Karpas-422 (cell line): ENCODE results near the gene KIF3A. TPM values are rescaled to one million over a fixed set of nuclear protein-coding genes. Genes with fewer than 3 reads are reported as not detected.

Experiments
- DNase-seq: peaks from one replicate; pipeline ENCODE4 v3.0.0-alpha.2; 2015
- H2AFZ ChIP-seq: fragments of 200-600 bp; sonication (generic); 2 replicates; pipeline ENCODE4 v1.6.1; 2014; ENCODE audit warnings: antibody characterized with exemption, low read length, mixed read lengths
- H3K27ac ChIP-seq: fragments of 200-600 bp; sonication (generic); 2 replicates; pipeline ENCODE4 v1.5.1; 2014; ENCODE audit warnings: mild to moderate bottlenecking, low read length, moderate library complexity
- H3K27me3 ChIP-seq: fragments of 200-600 bp; sonication (generic); 2 replicates; pipeline ENCODE4 v1.6.1; 2014; ENCODE audit warnings: low read length, mixed read lengths
- H3K36me3 ChIP-seq: fragments of 200-600 bp; sonication (generic); 2 replicates; pipeline ENCODE4 v1.6.1; 2014; ENCODE audit warnings: low read length, mixed read lengths; ENCODE audit not compliant: insufficient read depth
- H3K4me1 ChIP-seq: fragments of 200-600 bp; sonication (generic); 2 replicates; pipeline ENCODE4 v1.6.1; 2014; ENCODE audit warnings: mild to moderate bottlenecking, low read length, mixed read lengths
- H3K4me2 ChIP-seq: fragments of 200-600 bp; sonication (generic); 2 replicates; pipeline ENCODE4 v1.6.1; 2014; ENCODE audit warnings: low read length, low read depth, mild to moderate bottlenecking; ENCODE audit not compliant: poor library complexity, severe bottlenecking
- H3K4me3 ChIP-seq: fragments of 200-600 bp; sonication (generic); 2 replicates; pipeline ENCODE4 v1.5.1; 2014; ENCODE audit warnings: mild to moderate bottlenecking, antibody characterized with exemption, low read length, mixed read lengths
- H3K79me2 ChIP-seq: fragments of 200-600 bp; sonication (generic); 2 replicates; pipeline ENCODE4 v1.6.1; 2014; ENCODE audit warnings: mild to moderate bottlenecking, low read length, mixed read lengths
- H3K9ac ChIP-seq: fragments of 200-600 bp; sonication (generic); 2 replicates; pipeline ENCODE4 v1.6.0; 2014; ENCODE audit warnings: low read length
- H3K9me2 ChIP-seq: fragments of 200-600 bp; sonication (generic), shearing (Covaris generic); replicated peaks from 2 replicates; pipeline ENCODE4 v1.6.0; 2014; ENCODE audit warnings: mild to moderate bottlenecking, low read length, moderate library complexity; ENCODE audit not compliant: insufficient read depth
- H3K9me3 ChIP-seq: fragments of 300-700, 200-600 bp; sonication (generic); 2 replicates; pipeline ENCODE4 v1.6.1; 2014; ENCODE audit warnings: low read length, mixed read lengths
- H4K20me1 ChIP-seq: fragments of 200-600 bp; sonication (generic); 2 replicates; pipeline ENCODE4 v1.6.1; 2014; ENCODE audit warnings: mild to moderate bottlenecking, antibody characterized with exemption, low read length, low read depth; ENCODE audit not compliant: insufficient read depth
- total RNA-seq: library from RNA; depleted of rRNA; stranded (reverse); fragments of >200 nt; shearing (Covaris generic); gene quantifications from 2 replicates; pipeline ENCODE4 v1.2.3, GENCODE V29; 2014; ENCODE audit warnings: low replicate concordance; rRNA removed

The KIF3A gene
- total RNA-seq, 1 experiment from 2014 or later, result 23.1 TPM

GRCh38 chr5:132647473-132647872 is 89.9 kb downstream of the KIF3A start:
- no peak overlapping the region for H3K4me2 ChIP-seq
- no peaks in the 10 kb centered on the region for H3K27me3 ChIP-seq
- H4K20me1 ChIP-seq, result no peaks in the 10 kb centered on the region
- peaks cover 18% of the 10 kb centered on the region for H3K36me3 ChIP-seq
- no peak overlapping the region for H3K4me3 ChIP-seq
- DNase-seq, result no peak
- H3K79me2 ChIP-seq, result no peaks in the 10 kb centered on the region
- no peak overlapping the region for H2AFZ ChIP-seq
- H3K9me2 ChIP-seq, result no peaks in the 10 kb centered on the region
- H3K27ac ChIP-seq, result no peak overlapping the region
- H3K9me3 ChIP-seq, result peaks cover 5% of the 10 kb centered on the region; the same call in 1 of the 2 replicates
- H3K9ac ChIP-seq, result no peak overlapping the region
- no peaks in the 10 kb centered on the region for H3K4me1 ChIP-seq

- Histone ChIP-seq H3K4me2 (no peak overlapping the region), H3K27ac (no peak overlapping the region), H4K20me1 (no peaks in the 10 kb centered on the region), H3K4me1 (no peaks in the 10 kb centered on the region), H3K9ac (no peak overlapping the region), H3K27me3 (no peaks in the 10 kb centered on the region), H3K79me2 (no peaks in the 10 kb centered on the region), H3K36me3 (peaks cover 25% of the 10 kb centered on the region), H3K9me2 (no peaks in the 10 kb centered on the region), H2AFZ (no peak overlapping the region), H3K4me3 (no peak overlapping the region), H3K9me3 (peaks cover 5% of the 10 kb centered on the region; the same call in 1 of the 2 replicates)
- DNase-seq, result no peak
Measured at GRCh38 chr5:132646583-132647266, 90.6 kb downstream of the KIF3A start.

GRCh38 chr5:132644177-132644576 is 93.2 kb downstream of the KIF3A start:
- Histone ChIP-seq H3K36me3 (peaks cover 51% of the 10 kb centered on the region), H3K9me3 (peaks cover 5% of the 10 kb centered on the region; the same call in 1 of the 2 replicates)

More at GRCh38 chr5:132644177-132644576, 93.2 kb downstream of the KIF3A start:
- H3K27me3 ChIP-seq, result no peaks in the 10 kb centered on the region
- no peak overlapping the region for H3K9ac ChIP-seq
- no peak for DNase-seq
- H3K79me2 ChIP-seq, result no peaks in the 10 kb centered on the region
- H4K20me1 ChIP-seq, result no peaks in the 10 kb centered on the region
- no peaks in the 10 kb centered on the region for H3K4me1 ChIP-seq
- no peak overlapping the region for H3K27ac ChIP-seq
- H2AFZ ChIP-seq, result no peak overlapping the region
- H3K4me3 ChIP-seq, result no peak overlapping the region
- H3K9me2 ChIP-seq, result no peaks in the 10 kb centered on the region
- no peak overlapping the region for H3K4me2 ChIP-seq

Other genes starting within 250 kb of the KIF3A start
- 4.8 and 7.3 TPM in 2 replicates for gene IRF1, start 246.8 kb downstream of the KIF3A start, total RNA-seq
- gene IL5, start 194.0 kb downstream of the KIF3A start, total RNA-seq, result not detected in 2 replicates
- gene RAD50, start 180.6 kb downstream of the KIF3A start, total RNA-seq, result 37.3 and 72.6 TPM in 2 replicates
- not detected in 2 replicates for gene IL13, start 79.4 kb downstream of the KIF3A start, total RNA-seq
- not detected in 2 replicates for gene IL4, start 63.6 kb downstream of the KIF3A start, total RNA-seq
- gene CCNI2, start 9.9 kb upstream of the KIF3A start, total RNA-seq, result 0.15 TPM in 1 of 2 replicates, not detected in the other
- 4.1 and 7.0 TPM in 2 replicates for gene SEPTIN8, start 39.7 kb upstream of the KIF3A start, total RNA-seq
- not detected in 2 replicates for gene SOWAHA, start 75.8 kb upstream of the KIF3A start, total RNA-seq
- gene SHROOM1, start 93.1 kb upstream of the KIF3A start, total RNA-seq, result 1.6 and 1.8 TPM in 2 replicates
- 1.2 and 1.5 TPM in 2 replicates for gene GDF9, start 128.9 kb upstream of the KIF3A start, total RNA-seq
- 179 and 182 TPM in 2 replicates for gene UQCRQ, start 129.1 kb upstream of the KIF3A start, total RNA-seq
- gene LEAP2, start 136.1 kb upstream of the KIF3A start, total RNA-seq, result 3.1 and 6.6 TPM in 2 replicates
- 20.1 and 34.0 TPM in 2 replicates for gene AFF4, start 226.1 kb upstream of the KIF3A start, total RNA-seq